Measurements from ENCODE around the gene ATP1A1. TPM values are rescaled to one million over a fixed set of nuclear protein-coding genes. Genes with fewer than 3 reads are reported as not detected.

ATP1A1 gene
- total and polyA plus RNA-seq, 2 experiments from 2014 or later, result 665 to 1,350 TPM

DNA sequence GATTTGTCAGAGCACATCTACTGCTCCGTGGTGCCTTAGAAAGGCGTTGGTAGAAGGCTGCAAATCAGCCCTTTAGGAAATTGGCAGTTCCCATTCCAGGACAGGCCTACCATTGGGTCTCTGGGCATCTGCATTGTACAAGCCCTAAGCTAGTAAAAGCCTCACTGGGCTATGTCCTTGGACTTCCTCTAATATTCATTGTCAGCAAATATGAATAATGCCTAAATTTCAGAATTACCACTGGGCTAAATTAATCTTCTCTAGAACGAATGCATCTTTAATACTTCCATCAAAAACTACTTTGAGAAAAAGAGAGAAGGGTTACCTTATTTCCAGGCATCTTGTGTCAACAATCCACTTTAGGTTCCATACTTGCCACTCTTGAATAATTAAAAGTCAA, 41.5 kb upstream of the ATP1A1 start:
- no peaks in the 10 kb centered on the region for H3K27me3 ChIP-seq
- no peak overlapping the region for H3K4me3 ChIP-seq
- H3K36me3 ChIP-seq, result no peaks in the 10 kb centered on the region
- no peaks in the 10 kb centered on the region for H3K9me3 ChIP-seq (ENCODE audit: low read depth)
- peaks cover 31% of the 10 kb centered on the region for H3K4me1 ChIP-seq (ENCODE audit: low read depth)
- H3K27ac ChIP-seq, result no peak overlapping the region
- no peak for DNase-seq (ENCODE audit: low read depth in 1 of 2, low spot score in 1 of 2)
- TF ChIP-seq, protein P1, sequence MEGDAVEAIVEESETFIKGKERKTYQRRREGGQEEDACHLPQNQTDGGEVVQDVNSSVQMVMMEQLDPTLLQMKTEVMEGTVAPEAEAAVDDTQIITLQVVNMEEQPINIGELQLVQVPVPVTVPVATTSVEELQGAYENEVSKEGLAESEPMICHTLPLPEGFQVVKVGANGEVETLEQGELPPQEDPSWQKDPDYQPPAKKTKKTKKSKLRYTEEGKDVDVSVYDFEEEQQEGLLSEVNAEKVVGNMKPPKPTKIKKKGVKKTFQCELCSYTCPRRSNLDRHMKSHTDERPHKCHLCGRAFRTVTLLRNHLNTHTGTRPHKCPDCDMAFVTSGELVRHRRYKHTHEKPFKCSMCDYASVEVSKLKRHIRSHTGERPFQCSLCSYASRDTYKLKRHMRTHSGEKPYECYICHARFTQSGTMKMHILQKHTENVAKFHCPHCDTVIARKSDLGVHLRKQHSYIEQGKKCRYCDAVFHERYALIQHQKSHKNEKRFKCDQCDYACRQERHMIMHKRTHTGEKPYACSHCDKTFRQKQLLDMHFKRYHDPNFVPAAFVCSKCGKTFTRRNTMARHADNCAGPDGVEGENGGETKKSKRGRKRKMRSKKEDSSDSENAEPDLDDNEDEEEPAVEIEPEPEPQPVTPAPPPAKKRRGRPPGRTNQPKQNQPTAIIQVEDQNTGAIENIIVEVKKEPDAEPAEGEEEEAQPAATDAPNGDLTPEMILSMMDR (IDR thresholded peaks at IDR 0.05; ENCODE audit: low read depth, low read length), result no peak

- TF ChIP-seq, protein P1 (IDR thresholded peaks at IDR 0.05; ENCODE audit: low read depth, low read length), result no peak
- Histone ChIP-seq H3K4me1 (ENCODE audit: low read depth) (peaks cover 37% of the 10 kb centered on the region), H3K27me3 (no peaks in the 10 kb centered on the region), H3K9me3 (ENCODE audit: low read depth) (no peaks in the 10 kb centered on the region), H3K4me3 (no peak overlapping the region), H3K36me3 (no peaks in the 10 kb centered on the region), H3K27ac (no peak overlapping the region)
- no peak for DNase-seq (ENCODE audit: low read depth in 1 of 2, low spot score in 1 of 2)
These were observed 40.6 kb upstream of the ATP1A1 start for GRCh38 chr1:116332451-116332850.

- TF ChIP-seq, protein P1 (IDR thresholded peaks at IDR 0.05; ENCODE audit: low read depth, low read length), result no peak
- peaks cover 37% of the 10 kb centered on the region for H3K4me1 ChIP-seq (ENCODE audit: low read depth)
- no peak for DNase-seq (ENCODE audit: low read depth in 1 of 2, low spot score in 1 of 2)
- no peaks in the 10 kb centered on the region for H3K36me3 ChIP-seq
- no peaks in the 10 kb centered on the region for H3K27me3 ChIP-seq
- peak overlapping the region; percentile 72 for H3K27ac ChIP-seq
- H3K9me3 ChIP-seq (ENCODE audit: low read depth), result no peaks in the 10 kb centered on the region
- H3K4me3 ChIP-seq, result no peak overlapping the region
These were observed 39.7 kb upstream of the ATP1A1 start for GRCh38 chr1:116333171-116334014.

- TF ChIP-seq, protein P1 (IDR thresholded peaks at IDR 0.05; ENCODE audit: low read depth, low read length), result no peak
- Histone ChIP-seq H3K27ac (peak overlapping the region; percentile 72), H3K4me1 (ENCODE audit: low read depth) (peaks cover 37% of the 10 kb centered on the region)
These were observed 39.0 kb upstream of the ATP1A1 start for GRCh38 chr1:116334015-116334547.

GRCh38 chr1:116334868-116335635, 38.0 kb upstream of the ATP1A1 start:
- H3K36me3 ChIP-seq, result no peaks in the 10 kb centered on the region
- H3K27me3 ChIP-seq, result no peaks in the 10 kb centered on the region
- no peak overlapping the region for H3K4me3 ChIP-seq
- peak; percentile 30 to 69 for DNase-seq (ENCODE audit: low read depth in 1 of 2, low spot score in 1 of 2)
- peaks cover 37% of the 10 kb centered on the region for H3K4me1 ChIP-seq (ENCODE audit: low read depth)
- no peaks in the 10 kb centered on the region for H3K9me3 ChIP-seq (ENCODE audit: low read depth)
- H3K27ac ChIP-seq, result peak overlapping the region; percentile 72
- TF ChIP-seq, protein P1 (IDR thresholded peaks at IDR 0.05; ENCODE audit: low read depth, low read length), result no peak

More at GRCh38 chr1:116334015-116334547, 39.0 kb upstream of the ATP1A1 start:
- no peaks in the 10 kb centered on the region for H3K27me3 ChIP-seq
- DNase-seq (ENCODE audit: low read depth in 1 of 2, low spot score in 1 of 2), result peak in 1 of 2 donors; percentile 55
- no peaks in the 10 kb centered on the region for H3K9me3 ChIP-seq (ENCODE audit: low read depth)
- H3K36me3 ChIP-seq, result no peaks in the 10 kb centered on the region
- no peak overlapping the region for H3K4me3 ChIP-seq

Measured in cardiac muscle cell (in vitro differentiated cells and primary cell).